Heart right ventricle (tissue), 16 donors: ENCODE results near the gene CORIN. TPM values are rescaled to one million over a fixed set of nuclear protein-coding genes. Genes with fewer than 3 reads are reported as not detected.

Experiments used
- ATAC-seq, 8 donors: fragments of 200-7000 bp; cut with Tn5 transposase; one replicate each; pipeline ENCODE4 v1.9.1; 2020; ENCODE audit warnings: mild to moderate bottlenecking in 8 of 8, moderate library complexity in 8 of 8, moderate number of reproducible peaks in 1 of 8
- DNase-seq, 2 donors: peaks; one replicate each; pipeline ENCODE4 v3.0.0-alpha.2; 2020
- H3K27ac ChIP-seq, 10 donors: fragments of 200-600 bp; sonication (generic) in 2 of 10; one replicate each; pipeline versions ENCODE4 v1.5.0 to v1.8.0; 2020 to 2022; ENCODE audit warnings: mild to moderate bottlenecking in 3 of 10
- H3K27me3 ChIP-seq, 7 donors: fragments of 200-600 bp; one replicate each; pipeline ENCODE4 v1.8.0; 2021 to 2022; ENCODE audit warnings: mild to moderate bottlenecking in 2 of 7
- H3K36me3 ChIP-seq, 9 donors: fragments of 200-600 bp; sonication (generic) in 1 of 9; one replicate each; pipeline versions ENCODE4 v1.5.0 to v1.8.0; 2020 to 2022; ENCODE audit warnings: mild to moderate bottlenecking in 2 of 9
- H3K4me1 ChIP-seq, 9 donors: fragments of 200-600 bp; sonication (generic) in 1 of 9; one replicate each; pipeline versions ENCODE4 v1.5.0 to v1.8.0; 2020 to 2022; ENCODE audit warnings: mild to moderate bottlenecking in 4 of 9
- H3K4me3 ChIP-seq, 10 donors: fragments of 200-600 bp; sonication (generic) in 2 of 10; one replicate each; pipeline versions ENCODE4 v1.5.0 to v1.8.0; 2020 to 2022; ENCODE audit warnings: mild to moderate bottlenecking in 7 of 10, moderate library complexity in 2 of 10
- H3K9me3 ChIP-seq, 11 donors: fragments of 200-600 bp in 10 of 11; sonication (generic) in 2 of 11; one replicate each; pipeline versions ENCODE4 v1.5.0 to v1.8.0; 2013 to 2022; ENCODE audit warnings: mild to moderate bottlenecking in 2 of 11, control low read depth in 1 of 11, moderate library complexity in 1 of 11
- CTCF ChIP-seq, 9 donors: fragments of 200-600 bp; sonication (generic) in 2 of 9; IDR thresholded peaks; one replicate each; pipeline versions ENCODE4 v1.5.0 to v1.8.0; 2021 to 2022; ENCODE audit warnings: antibody characterized with exemption in 9 of 9, mild to moderate bottlenecking in 5 of 9, moderate library complexity in 1 of 9
- WGBS, 2 donors: extraction: QIAGEN DNeasy Blood & Tissue Kit; methylation state at CpG; one replicate each; pipeline ENCODE4 v1.1.7; 2013; ENCODE audit warnings: inconsistent platforms in 1 of 2; 5-methylcytosine and 5-hydroxymethylcytosine counted together
- intact Hi-C, 10 donors: fragments of 100-400 bp; cut with DNase I; formaldehyde crosslinking; loops; one replicate each; pipeline versions ENCODE4 v1.11.1 to v1.14.2; 2022
- polyA plus RNA-seq, 2 donors: library from polyadenylated mRNA; stranded (reverse); fragments of 200-250 nt; gene quantifications; one replicate each; pipeline ENCODE4 v1.2.3, GENCODE V29; 2013
- total RNA-seq, 10 donors: library from RNA; stranded (reverse); fragmentation: NEBNext Ultra II Directional in 3 of 10; extraction: Animal tissue kit (Norgen Biotek cat#: 25700) in 3 of 10; gene quantifications; one replicate each; pipeline versions ENCODE4 v1.2.1 to v1.2.4, GENCODE V29; 2021 to 2023
- donor health status: Arrhythmogenic right ventricular cardiomyopathy.
- donor health status: ischemic (EF 13 %, LVEDD 7.1; RV severe dilation, severe dysfunction).
- donor health status: healthy with polysubstance abuse.
- donor health status: DM: no; HTN: yes; CAD: no.
- donor health status: DM: no; HTN: no; CAD: no.
- donor health status: ischemic (EF 25% LVEDD 6.9; RV normal size, moderate dysfunction).
- donor health status: ischemic (EF 25% LVEDD 5.7; RV mildly dilated, moderate dysfunction).
- donor health status: healthy.
- donor health status: DM: yes; HTN: yes; CAD: no.
- donor health status: Ischemic cardiomyopathy.
- donor health status: ischemic (EF 35%, LVEDD 5.7; RV mildly dilated, moderate dysfunction).
- donor health status: nonischemic (EF 11% LVEDD 7.7; RV severe dilation, severe dysfunction).
- donor health status: DM: yes; HTN: yes; CAD: no.
- donor health status: PGD.
- donor health status: ischemic (EF 29% LVEDD 5.4; RV normal size, mild dysfunction).
- donor health status: nonischemic (EF 23%, LVEDD 6.1; RV moderate dilation, normal function).

Gene CORIN
- total and polyA plus RNA-seq, 12 donors, result 8.4 to 159 (median 70.2) TPM

GRCh38 chr4:47736146-47736545 lies 101.7 kb downstream of the CORIN start:
- H3K36me3 ChIP-seq, result no peaks in the 10 kb centered on the region
- WGBS, 2 donors, result 7 to 8% methylated on average over 1 of the region's 1 CpG
- no peaks in the 10 kb centered on the region for H3K27me3 ChIP-seq
- intact Hi-C loops, result no loop called here
- no peak for TF ChIP-seq CTCF (IDR thresholded peaks at IDR 0.05)
- H3K27ac ChIP-seq, result peak overlapping the region in 2 of 10 donors; percentile 16 to 31
- peaks cover 0 to 33% (median 9%) of the 10 kb centered on the region in 11 donors for H3K9me3 ChIP-seq
- no peak overlapping the region for H3K4me3 ChIP-seq
- peaks cover 0 to 19% (median under 1%) of the 10 kb centered on the region in 9 donors for H3K4me1 ChIP-seq
- ATAC-seq (peak in 3 of 8 donors; percentile 15 to 49 (median 30)), DNase-seq (no peak)

- Histone ChIP-seq H3K36me3 (no peaks in the 10 kb centered on the region), H3K27me3 (peaks cover 0 to 4% (median 0%) of the 10 kb centered on the region in 7 donors), H3K27ac (peak overlapping the region in 1 of 10 donors; percentile 19), H3K4me3 (no peak overlapping the region), H3K4me1 (peaks cover 0 to 19% (median 4%) of the 10 kb centered on the region in 9 donors), H3K9me3 (peaks cover 0 to 9% (median 0%) of the 10 kb centered on the region in 11 donors)
- intact Hi-C loops, result no loop called here
- WGBS, 2 donors, result 53 to 56% methylated on average over 9 of the region's 9 CpGs
- ATAC-seq (no peak), DNase-seq (no peak)
- TF ChIP-seq CTCF (IDR thresholded peaks at IDR 0.05), result no peak
These were observed 104.3 kb downstream of the CORIN start for GRCh38 chr4:47733302-47734175.

GRCh38 chr4:47731182-47731581 lies 106.7 kb downstream of the CORIN start:
- Histone ChIP-seq H3K27me3 (peaks cover 0 to 4% (median 0%) of the 10 kb centered on the region in 7 donors), H3K4me3 (no peak overlapping the region), H3K36me3 (no peaks in the 10 kb centered on the region), H3K4me1 (peaks cover 0 to 21% (median 0%) of the 10 kb centered on the region in 9 donors), H3K9me3 (no peaks in the 10 kb centered on the region), H3K27ac (peak overlapping the region in 2 of 10 donors; percentile 7)
- no peak for TF ChIP-seq CTCF (IDR thresholded peaks at IDR 0.05)
- 62 to 69% methylated on average over 3 of the region's 3 CpGs for WGBS, 2 donors
- ATAC-seq (no peak), DNase-seq (no peak)
- intact Hi-C loops, result no loop called here

GRCh38 chr4:47729131-47729680 lies 108.7 kb downstream of the CORIN start:
- peak overlapping the region in 2 of 10 donors; percentile 10 to 28 for H3K27ac ChIP-seq
- no peaks in the 10 kb centered on the region for H3K9me3 ChIP-seq
- DNase-seq (no peak), ATAC-seq (peak in 2 of 8 donors; percentile 11 to 55)
- peaks cover 0 to 21% (median 0%) of the 10 kb centered on the region in 9 donors for H3K4me1 ChIP-seq
- H3K27me3 ChIP-seq, result peaks cover 0 to 4% (median 0%) of the 10 kb centered on the region in 7 donors
- intact Hi-C loops, result no loop called here
- no peak overlapping the region for H3K4me3 ChIP-seq
- H3K36me3 ChIP-seq, result no peaks in the 10 kb centered on the region
- no peak for TF ChIP-seq CTCF (IDR thresholded peaks at IDR 0.05)
- WGBS, 2 donors, result 30 to 43% methylated on average over 6 of the region's 6 CpGs
